C4-2B (cell line): Measurements from ENCODE around the gene RNPEP.

Experiments used
- CTCF ChIP-seq: fragments of 450-650 bp; conservative IDR thresholded peaks from 2 replicates; pipeline ENCODE4 v1.5.1; 2017; ENCODE audit warnings: mild to moderate bottlenecking
- ZFX ChIP-seq: fragments of 450-650 bp; IDR thresholded peaks from 2 replicates; pipeline ENCODE4 v1.6.1; 2017

GRCh38 chr1:202014060-202014459 is 31.6 kb downstream of the RNPEP start:
- no peak for TF ChIP-seq CTCF
- TF ChIP-seq ZFX, result no peak
